Osteoblast (primary cell): Measurements from ENCODE around the gene SLC41A3. TPM values are rescaled to one million over a fixed set of nuclear protein-coding genes. Genes with fewer than 3 reads are reported as not detected.

ENCODE experiments used
- DNase-seq: peaks from one replicate; pipeline ENCODE4 v3.0.0; 2011; ENCODE audit warnings: low spot score, mixed read lengths; ENCODE audit not compliant: insufficient read length; ENCODE audit errors: missing footprints
- H2AFZ ChIP-seq: 2 replicates; pipeline ENCODE4 v1.6.0; 2011; ENCODE audit warnings: mild to moderate bottlenecking, low read length
- H3K27ac ChIP-seq: 2 replicates; pipeline ENCODE4 v1.5.1; 2011; ENCODE audit warnings: mild to moderate bottlenecking, low read depth, low read length, moderate library complexity
- H3K27me3 ChIP-seq: 2 replicates; pipeline ENCODE4 v1.6.0; 2012; ENCODE audit warnings: mild to moderate bottlenecking, control low read depth, inconsistent platforms, low read length, moderate library complexity; ENCODE audit not compliant: insufficient read depth
- H3K36me3 ChIP-seq: 2 replicates; pipeline ENCODE4 v1.5.1; 2011; ENCODE audit warnings: mild to moderate bottlenecking, low read length, control low read depth, moderate library complexity; ENCODE audit not compliant: insufficient read depth
- H3K4me1 ChIP-seq: 2 replicates; pipeline ENCODE4 v1.5.1; 2011; ENCODE audit warnings: mild to moderate bottlenecking, low read length, control low read depth, moderate library complexity; ENCODE audit not compliant: insufficient read depth
- H3K4me2 ChIP-seq: 2 replicates; pipeline ENCODE4 v1.6.0; 2011; ENCODE audit warnings: mild to moderate bottlenecking, low read length; ENCODE audit not compliant: insufficient read depth
- H3K4me3 ChIP-seq: fragments of 200-600 bp; sonication (generic); 3 replicates; pipeline ENCODE4 v1.5.1; 2012; ENCODE audit warnings: mild to moderate bottlenecking, low read length, inconsistent platforms; ENCODE audit not compliant: insufficient read depth
- H3K79me2 ChIP-seq: 2 replicates; pipeline ENCODE4 v1.6.0; 2012; ENCODE audit warnings: mild to moderate bottlenecking, low read length, control low read depth, inconsistent platforms; ENCODE audit not compliant: insufficient read depth
- H3K9me3 ChIP-seq: 2 replicates; pipeline ENCODE4 v1.5.1; 2011; ENCODE audit warnings: low read depth, low read length, control low read depth
- H4K20me1 ChIP-seq: 2 replicates; pipeline ENCODE4 v1.6.0; 2012; ENCODE audit warnings: mild to moderate bottlenecking, low read length, control low read depth; ENCODE audit not compliant: insufficient read depth
- total RNA-seq: library from RNA; depleted of rRNA; stranded (reverse); fragments of >200 nt; gene quantifications from 2 replicates; pipeline ENCODE4 v1.2.3, GENCODE V29; 2012
- TF ChIP-seq, protein P1 (sequence below): IDR thresholded peaks from 2 replicates; pipeline ENCODE4 v1.5.1; 2011; ENCODE audit warnings: mild to moderate bottlenecking, low read depth, low read length, moderate library complexity; ENCODE audit errors: extremely low read depth

SLC41A3 gene
- total RNA-seq, 1 donor = 59.4 TPM

DNA sequence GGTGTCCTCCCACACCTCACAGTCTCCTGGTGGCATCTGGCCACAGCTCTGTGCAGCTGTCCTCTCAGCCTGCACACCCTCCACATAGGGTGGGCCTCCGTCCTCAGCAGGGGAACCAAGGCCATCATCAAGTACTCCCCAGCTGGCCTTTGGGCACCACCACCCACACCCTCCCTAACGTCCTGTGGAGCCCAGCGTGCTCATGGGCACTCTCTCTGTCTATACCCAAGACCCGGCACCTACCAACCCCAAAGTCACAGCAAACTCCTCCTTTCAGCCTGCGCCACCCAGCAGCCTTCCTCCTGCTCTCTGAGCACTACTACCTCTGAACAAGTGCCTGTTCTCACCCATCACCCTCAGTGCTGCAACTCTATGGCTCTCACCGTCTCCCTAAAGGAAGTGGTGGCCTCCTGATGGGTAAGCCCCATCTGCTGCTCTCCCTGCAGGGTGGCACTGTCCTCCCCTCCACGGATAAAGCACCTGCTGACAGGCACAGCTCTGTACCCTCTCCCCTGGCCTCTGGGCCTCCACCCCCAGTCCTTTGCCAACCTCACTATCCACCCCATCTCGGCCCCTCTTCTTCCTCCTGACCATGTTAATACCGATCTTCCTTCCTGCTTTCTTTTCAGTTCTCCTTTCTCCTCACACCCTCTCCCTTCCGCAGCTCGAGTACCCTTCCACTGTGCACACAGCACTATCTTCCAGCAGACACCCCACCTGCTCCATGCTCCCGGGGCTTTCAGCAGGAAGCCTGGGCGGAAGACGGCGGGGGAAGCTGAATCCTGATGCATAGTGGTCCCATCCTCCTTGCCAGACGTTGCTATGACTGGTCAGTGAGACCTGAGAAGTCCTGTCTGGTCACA lies 31.5 kb downstream of the SLC41A3 start:
- H3K4me1 ChIP-seq = no peaks in the 10 kb centered on the region
- H3K4me2 ChIP-seq = no peak overlapping the region
- no peaks in the 10 kb centered on the region for H3K79me2 ChIP-seq
- no peak for DNase-seq
- no peaks in the 10 kb centered on the region for H4K20me1 ChIP-seq
- no peaks in the 10 kb centered on the region for H3K27me3 ChIP-seq
- H3K27ac ChIP-seq = no peak overlapping the region
- TF ChIP-seq, protein P1, sequence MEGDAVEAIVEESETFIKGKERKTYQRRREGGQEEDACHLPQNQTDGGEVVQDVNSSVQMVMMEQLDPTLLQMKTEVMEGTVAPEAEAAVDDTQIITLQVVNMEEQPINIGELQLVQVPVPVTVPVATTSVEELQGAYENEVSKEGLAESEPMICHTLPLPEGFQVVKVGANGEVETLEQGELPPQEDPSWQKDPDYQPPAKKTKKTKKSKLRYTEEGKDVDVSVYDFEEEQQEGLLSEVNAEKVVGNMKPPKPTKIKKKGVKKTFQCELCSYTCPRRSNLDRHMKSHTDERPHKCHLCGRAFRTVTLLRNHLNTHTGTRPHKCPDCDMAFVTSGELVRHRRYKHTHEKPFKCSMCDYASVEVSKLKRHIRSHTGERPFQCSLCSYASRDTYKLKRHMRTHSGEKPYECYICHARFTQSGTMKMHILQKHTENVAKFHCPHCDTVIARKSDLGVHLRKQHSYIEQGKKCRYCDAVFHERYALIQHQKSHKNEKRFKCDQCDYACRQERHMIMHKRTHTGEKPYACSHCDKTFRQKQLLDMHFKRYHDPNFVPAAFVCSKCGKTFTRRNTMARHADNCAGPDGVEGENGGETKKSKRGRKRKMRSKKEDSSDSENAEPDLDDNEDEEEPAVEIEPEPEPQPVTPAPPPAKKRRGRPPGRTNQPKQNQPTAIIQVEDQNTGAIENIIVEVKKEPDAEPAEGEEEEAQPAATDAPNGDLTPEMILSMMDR = no peak
- no peaks in the 10 kb centered on the region for H3K9me3 ChIP-seq
- no peak overlapping the region for H2AFZ ChIP-seq
- no peak overlapping the region for H3K4me3 ChIP-seq
- no peaks in the 10 kb centered on the region for H3K36me3 ChIP-seq

DNA sequence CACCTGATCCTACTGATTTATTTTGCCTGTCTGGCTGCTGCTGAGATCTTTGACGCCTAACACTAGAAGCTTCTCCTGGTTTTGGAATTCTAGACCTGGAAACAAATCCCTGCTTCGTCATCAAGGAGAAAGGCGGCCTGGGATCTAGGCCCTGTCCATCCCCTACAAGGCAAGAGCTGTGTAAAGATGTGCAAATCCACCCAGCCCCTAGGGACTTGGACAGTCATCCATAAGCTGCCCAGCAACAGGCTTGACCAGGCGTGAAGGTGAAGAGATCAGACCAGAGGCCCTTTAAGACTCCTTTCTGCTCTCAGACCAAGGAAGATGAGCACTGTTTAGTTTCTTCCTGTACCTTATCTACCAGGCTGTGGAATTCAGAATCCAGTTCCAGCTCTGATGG lies 32.2 kb downstream of the SLC41A3 start:
- Histone ChIP-seq H3K4me3 (no peak overlapping the region), H2AFZ (no peak overlapping the region), H3K9me3 (no peaks in the 10 kb centered on the region), H3K27me3 (no peaks in the 10 kb centered on the region), H3K79me2 (no peaks in the 10 kb centered on the region), H3K4me2 (no peak overlapping the region), H3K36me3 (no peaks in the 10 kb centered on the region), H4K20me1 (no peaks in the 10 kb centered on the region), H3K4me1 (no peaks in the 10 kb centered on the region), H3K27ac (no peak overlapping the region)
- TF ChIP-seq, protein P1 = no peak
- DNase-seq = peak; percentile 88

DNA sequence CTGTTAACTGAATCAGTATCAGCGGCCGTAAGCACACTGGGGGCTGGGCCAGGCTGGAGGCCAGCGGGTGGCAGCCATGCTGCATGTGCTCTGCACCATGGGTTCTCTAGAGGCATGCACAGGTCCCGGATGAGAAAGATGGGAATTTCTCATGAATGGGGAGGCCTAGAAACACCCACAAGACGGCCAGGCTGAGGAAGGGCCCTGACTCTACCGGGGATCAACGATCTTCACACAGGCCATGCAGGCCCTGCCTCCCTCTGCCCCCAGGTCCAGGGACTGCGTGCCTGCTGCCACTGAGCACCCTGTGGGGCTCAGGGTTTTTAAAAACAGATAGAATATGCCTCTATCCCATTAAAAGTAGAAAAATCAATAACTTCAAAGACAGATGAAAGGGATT lies 32.7 kb downstream of the SLC41A3 start:
- TF ChIP-seq, protein P1 = no peak
- no peaks in the 10 kb centered on the region for H4K20me1 ChIP-seq
- H3K9me3 ChIP-seq = no peaks in the 10 kb centered on the region
- H3K4me2 ChIP-seq = no peak overlapping the region
- no peak overlapping the region for H2AFZ ChIP-seq
- DNase-seq = peak; percentile 68
- H3K4me3 ChIP-seq = no peak overlapping the region
- H3K4me1 ChIP-seq = no peaks in the 10 kb centered on the region
- H3K36me3 ChIP-seq = no peaks in the 10 kb centered on the region
- no peaks in the 10 kb centered on the region for H3K27me3 ChIP-seq
- H3K27ac ChIP-seq = no peak overlapping the region
- H3K79me2 ChIP-seq = no peaks in the 10 kb centered on the region

DNA sequence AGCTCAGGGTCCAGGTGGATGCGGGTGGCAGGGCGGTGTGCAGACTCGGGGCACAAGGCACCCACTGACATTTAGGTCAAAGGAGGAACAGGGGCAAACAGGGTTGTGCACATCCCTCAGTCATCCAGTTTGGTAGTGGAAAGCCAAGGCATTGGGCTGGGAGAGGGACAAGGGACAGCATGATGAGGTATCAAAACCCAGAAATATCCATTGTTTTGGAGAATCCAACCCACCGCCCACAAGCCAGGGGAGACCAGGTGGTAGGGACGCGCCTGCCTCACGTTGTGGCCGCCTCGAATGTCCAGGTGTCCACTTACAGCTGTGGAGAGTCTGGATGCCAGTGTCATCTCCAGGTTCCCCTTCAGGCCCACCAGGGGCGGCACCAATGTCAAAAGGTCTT lies 33.3 kb downstream of the SLC41A3 start:
- no peaks in the 10 kb centered on the region for H3K36me3 ChIP-seq
- TF ChIP-seq, protein P1 = no peak

More for the DNA sequence above, 33.3 kb downstream of the SLC41A3 start:
- Histone ChIP-seq H3K4me1 (no peaks in the 10 kb centered on the region), H3K27me3 (no peaks in the 10 kb centered on the region), H3K27ac (no peak overlapping the region), H3K9me3 (no peaks in the 10 kb centered on the region), H2AFZ (no peak overlapping the region), H3K4me3 (no peak overlapping the region), H3K79me2 (no peaks in the 10 kb centered on the region), H3K4me2 (no peak overlapping the region), H4K20me1 (no peaks in the 10 kb centered on the region)
- no peak for DNase-seq
